Type B pancreatic cell (in vitro differentiated cells): Measurements from ENCODE around the gene BBS7. TPM values are rescaled to one million over a fixed set of nuclear protein-coding genes. Genes with fewer than 3 reads are reported as not detected.

Experiments used
- DNase-seq: peaks from one replicate; pipeline ENCODE4 v3.0.0; 2021; ENCODE audit warnings: mixed read lengths; ENCODE audit not compliant: unreplicated experiment; ENCODE audit errors: extremely low spot score
- H3K27ac Mint-ChIP-seq: 2 replicates; pipeline ENCODE4 v1.8.0; 2021; ENCODE audit warnings: mild to moderate bottlenecking, mixed read lengths
- H3K27me3 Mint-ChIP-seq: 2 replicates; pipeline ENCODE4 v1.8.0; 2021; ENCODE audit warnings: mixed read lengths
- H3K36me3 Mint-ChIP-seq: 2 replicates; pipeline ENCODE4 v1.8.0; 2021; ENCODE audit warnings: mixed read lengths
- H3K4me1 Mint-ChIP-seq: one replicate; pipeline ENCODE4 v1.8.0; 2021; ENCODE audit warnings: mixed read lengths; ENCODE audit not compliant: unreplicated experiment
- H3K4me3 Mint-ChIP-seq: 2 replicates; pipeline ENCODE4 v1.8.0; 2021; ENCODE audit warnings: mild to moderate bottlenecking, mixed read lengths
- H3K9me3 Mint-ChIP-seq: 2 replicates; pipeline ENCODE4 v1.8.0; 2021; ENCODE audit warnings: mixed read lengths
- CTCF ChIP-seq: fragments of 200-600 bp; sonication (generic); conservative IDR thresholded peaks from 2 replicates; pipeline ENCODE4 v1.5.0; 2021; ENCODE audit warnings: antibody characterized with exemption, mild to moderate bottlenecking
- total RNA-seq: library from RNA; stranded (reverse); gene quantifications from 2 replicates; pipeline ENCODE4 v1.2.1, GENCODE V29; 2021; ENCODE audit warnings: low replicate concordance

BBS7 gene
- total RNA-seq, 1 donor from 2014 or later, result 26.0 TPM

- Mint-ChIP-seq H3K27ac (no peak overlapping the region), H3K4me3 (no peak overlapping the region), H3K9me3 (no peaks in the 10 kb centered on the region), H3K36me3 (peaks cover 10% of the 10 kb centered on the region), H3K4me1 (peaks cover 15% of the 10 kb centered on the region), H3K27me3 (no peaks in the 10 kb centered on the region)
- DNase-seq, result no peak
- TF ChIP-seq CTCF, result no peak
These were observed 50.9 kb downstream of the BBS7 start for GRCh38 chr4:121819216-121819965.

GRCh38 chr4:121818215-121818614, 52.1 kb downstream of the BBS7 start:
- Mint-ChIP-seq H3K4me1 (peaks cover 8% of the 10 kb centered on the region), H3K4me3 (no peak overlapping the region), H3K36me3 (peaks cover 10% of the 10 kb centered on the region), H3K27ac (no peak overlapping the region), H3K9me3 (no peaks in the 10 kb centered on the region), H3K27me3 (no peaks in the 10 kb centered on the region)
- no peak for DNase-seq
- no peak for TF ChIP-seq CTCF

- Mint-ChIP-seq H3K36me3 (peaks cover 10% of the 10 kb centered on the region), H3K4me3 (no peak overlapping the region), H3K27ac (no peak overlapping the region), H3K27me3 (no peaks in the 10 kb centered on the region), H3K4me1 (peaks cover 5% of the 10 kb centered on the region), H3K9me3 (no peaks in the 10 kb centered on the region)
- no peak for TF ChIP-seq CTCF
- no peak for DNase-seq
These were observed 52.6 kb downstream of the BBS7 start for GRCh38 chr4:121817701-121818100.

GRCh38 chr4:121817006-121817405, 53.3 kb downstream of the BBS7 start:
- peaks cover 12% of the 10 kb centered on the region for H3K36me3 Mint-ChIP-seq

GRCh38 chr4:121814756-121815155, 55.5 kb downstream of the BBS7 start:
- Mint-ChIP-seq H3K9me3 (no peaks in the 10 kb centered on the region), H3K4me1 (no peaks in the 10 kb centered on the region), H3K27ac (no peak overlapping the region), H3K27me3 (no peaks in the 10 kb centered on the region), H3K36me3 (peaks cover 15% of the 10 kb centered on the region), H3K4me3 (no peak overlapping the region)
- no peak for TF ChIP-seq CTCF
- DNase-seq, result no peak

More at GRCh38 chr4:121817006-121817405, 53.3 kb downstream of the BBS7 start:
- no peak for DNase-seq
- Mint-ChIP-seq H3K27ac (no peak overlapping the region), H3K4me3 (no peak overlapping the region), H3K27me3 (no peaks in the 10 kb centered on the region), H3K4me1 (no peaks in the 10 kb centered on the region), H3K9me3 (no peaks in the 10 kb centered on the region)
- TF ChIP-seq CTCF, result no peak
